Nephron progenitor cell (in vitro differentiated cells): Measurements from ENCODE around the gene CCSAP.

Experiments used
- DNase-seq: peaks from one replicate; pipeline ENCODE4 v3.0.0; 2021
- H3K27ac Mint-ChIP-seq: 2 replicates; pipeline ENCODE4 v1.8.0; 2021; ENCODE audit warnings: mild to moderate bottlenecking, moderate library complexity, mixed read lengths
- H3K27me3 Mint-ChIP-seq: 2 replicates; pipeline ENCODE4 v1.8.0; 2021; ENCODE audit warnings: mild to moderate bottlenecking, low read depth, mixed read lengths; ENCODE audit not compliant: poor library complexity
- H3K36me3 Mint-ChIP-seq: 2 replicates; pipeline ENCODE4 v1.8.0; 2021; ENCODE audit warnings: low read depth, mixed read lengths
- H3K4me1 Mint-ChIP-seq: 2 replicates; pipeline ENCODE4 v1.8.0; 2021; ENCODE audit warnings: mixed read lengths
- H3K4me3 Mint-ChIP-seq: 2 replicates; pipeline ENCODE4 v1.8.0; 2021; ENCODE audit warnings: mild to moderate bottlenecking, moderate library complexity, mixed read lengths
- H3K9me3 Mint-ChIP-seq: 2 replicates; pipeline ENCODE4 v1.8.0; 2021; ENCODE audit warnings: mild to moderate bottlenecking, moderate library complexity, mixed read lengths
- TF ChIP-seq, protein P1 (sequence below): fragments of 200-600 bp; sonication (generic); IDR thresholded peaks from 2 replicates; pipeline ENCODE4 v1.5.0; 2021; ENCODE audit warnings: antibody characterized with exemption

CCSAP gene

GRCh38 chr1:229318056-229318455 lies 24.8 kb downstream of the CCSAP start:
- Mint-ChIP-seq H3K27me3 (no peaks in the 10 kb centered on the region), H3K27ac (no peak overlapping the region), H3K9me3 (no peaks in the 10 kb centered on the region), H3K4me3 (no peak overlapping the region), H3K36me3 (peaks cover 46% of the 10 kb centered on the region), H3K4me1 (no peaks in the 10 kb centered on the region)
- TF ChIP-seq, protein P1, sequence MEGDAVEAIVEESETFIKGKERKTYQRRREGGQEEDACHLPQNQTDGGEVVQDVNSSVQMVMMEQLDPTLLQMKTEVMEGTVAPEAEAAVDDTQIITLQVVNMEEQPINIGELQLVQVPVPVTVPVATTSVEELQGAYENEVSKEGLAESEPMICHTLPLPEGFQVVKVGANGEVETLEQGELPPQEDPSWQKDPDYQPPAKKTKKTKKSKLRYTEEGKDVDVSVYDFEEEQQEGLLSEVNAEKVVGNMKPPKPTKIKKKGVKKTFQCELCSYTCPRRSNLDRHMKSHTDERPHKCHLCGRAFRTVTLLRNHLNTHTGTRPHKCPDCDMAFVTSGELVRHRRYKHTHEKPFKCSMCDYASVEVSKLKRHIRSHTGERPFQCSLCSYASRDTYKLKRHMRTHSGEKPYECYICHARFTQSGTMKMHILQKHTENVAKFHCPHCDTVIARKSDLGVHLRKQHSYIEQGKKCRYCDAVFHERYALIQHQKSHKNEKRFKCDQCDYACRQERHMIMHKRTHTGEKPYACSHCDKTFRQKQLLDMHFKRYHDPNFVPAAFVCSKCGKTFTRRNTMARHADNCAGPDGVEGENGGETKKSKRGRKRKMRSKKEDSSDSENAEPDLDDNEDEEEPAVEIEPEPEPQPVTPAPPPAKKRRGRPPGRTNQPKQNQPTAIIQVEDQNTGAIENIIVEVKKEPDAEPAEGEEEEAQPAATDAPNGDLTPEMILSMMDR = no peak
- no peak for DNase-seq

- TF ChIP-seq, protein P1 = no peak
- Mint-ChIP-seq H3K27me3 (no peaks in the 10 kb centered on the region), H3K36me3 (peaks cover 41% of the 10 kb centered on the region), H3K27ac (no peak overlapping the region), H3K4me1 (peaks cover under 1% of the 10 kb centered on the region), H3K4me3 (no peak overlapping the region), H3K9me3 (no peaks in the 10 kb centered on the region)
- no peak for DNase-seq
Observed at GRCh38 chr1:229316166-229316565, 26.7 kb downstream of the CCSAP start.

DNA sequence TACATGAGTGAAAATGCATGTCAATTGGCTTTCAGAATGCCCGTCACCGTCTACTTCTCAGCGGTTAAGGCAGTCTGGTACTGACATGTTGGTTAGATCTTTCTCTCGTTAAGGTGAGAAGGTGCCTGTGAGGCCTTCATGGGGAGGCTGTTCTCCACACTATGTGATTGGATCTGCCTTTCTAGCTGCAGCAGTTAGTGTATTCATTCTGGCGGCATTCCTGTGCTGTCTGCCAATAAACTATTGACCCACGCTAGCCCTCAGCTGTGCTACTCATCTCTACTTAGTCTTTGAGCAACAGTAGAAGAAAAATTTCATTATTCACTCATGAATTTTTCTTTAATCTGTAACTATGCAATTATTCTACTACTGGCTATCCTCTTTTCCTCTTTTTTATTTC lies 32.0 kb downstream of the CCSAP start:
- no peak for DNase-seq
- H3K27ac Mint-ChIP-seq = peak overlapping the region; percentile 69
- TF ChIP-seq, protein P1 = no peak
- peaks cover 12% of the 10 kb centered on the region for H3K4me1 Mint-ChIP-seq
- no peaks in the 10 kb centered on the region for H3K27me3 Mint-ChIP-seq
- no peak overlapping the region for H3K4me3 Mint-ChIP-seq
- peaks cover 32% of the 10 kb centered on the region for H3K36me3 Mint-ChIP-seq
- H3K9me3 Mint-ChIP-seq = no peaks in the 10 kb centered on the region

- H3K4me1 Mint-ChIP-seq = peaks cover 12% of the 10 kb centered on the region
- H3K36me3 Mint-ChIP-seq = peaks cover 31% of the 10 kb centered on the region
- no peaks in the 10 kb centered on the region for H3K27me3 Mint-ChIP-seq
- H3K4me3 Mint-ChIP-seq = no peak overlapping the region
- TF ChIP-seq, protein P1 = no peak
- no peak for DNase-seq
- H3K9me3 Mint-ChIP-seq = no peaks in the 10 kb centered on the region
- no peak overlapping the region for H3K27ac Mint-ChIP-seq
Observed at GRCh38 chr1:229309684-229310083, 33.2 kb downstream of the CCSAP start.

DNA sequence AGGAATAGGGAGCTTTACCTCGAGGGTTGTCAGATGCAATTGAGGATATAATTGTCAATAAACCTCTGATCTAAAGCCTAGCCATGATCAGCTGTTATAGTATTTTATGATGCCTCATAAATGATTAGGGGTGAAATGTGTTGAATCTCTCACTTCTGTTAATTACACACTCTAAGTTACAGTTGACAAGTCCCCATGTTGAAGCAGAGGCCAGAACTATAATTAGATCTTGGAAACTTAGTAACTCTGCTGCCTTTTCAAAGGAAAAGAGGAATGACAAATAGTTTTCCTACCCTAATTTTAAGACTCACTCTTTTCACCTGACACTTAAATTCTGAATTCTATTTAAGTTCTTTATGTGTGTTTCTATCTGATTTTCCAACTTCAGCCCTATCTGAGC lies 33.8 kb downstream of the CCSAP start:
- Mint-ChIP-seq H3K4me1 (peaks cover 12% of the 10 kb centered on the region), H3K9me3 (no peaks in the 10 kb centered on the region), H3K27me3 (no peaks in the 10 kb centered on the region), H3K36me3 (peaks cover 31% of the 10 kb centered on the region), H3K4me3 (no peak overlapping the region), H3K27ac (no peak overlapping the region)
- DNase-seq = no peak
- TF ChIP-seq, protein P1 = no peak

DNA sequence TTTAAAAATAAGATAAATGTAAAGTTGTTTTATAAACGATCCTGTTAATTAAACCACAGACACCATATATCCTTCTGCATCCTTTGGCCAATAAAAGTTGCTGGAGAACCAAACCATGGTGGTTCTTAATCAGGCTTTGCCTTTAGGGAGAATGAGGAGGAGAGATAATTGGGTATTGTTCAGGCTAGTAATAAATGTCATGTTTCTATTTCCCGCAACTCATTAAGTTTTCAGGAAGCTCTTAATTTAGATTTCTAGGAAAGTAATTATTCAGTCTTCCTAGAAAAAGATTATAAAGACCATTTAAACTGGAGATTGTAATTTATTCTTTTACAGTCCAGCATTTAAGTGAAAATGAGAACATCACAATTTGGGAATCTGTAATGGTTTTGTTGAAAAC lies 37.5 kb downstream of the CCSAP start:
- Mint-ChIP-seq H3K27ac (no peak overlapping the region), H3K4me3 (no peak overlapping the region), H3K36me3 (peaks cover 21% of the 10 kb centered on the region), H3K4me1 (peaks cover 7% of the 10 kb centered on the region), H3K9me3 (no peaks in the 10 kb centered on the region), H3K27me3 (no peaks in the 10 kb centered on the region)
- no peak for DNase-seq
- TF ChIP-seq, protein P1 = no peak
